K562 (cell line): ENCODE measurements around the gene SEPTIN1. TPM values are rescaled to one million over a fixed set of nuclear protein-coding genes. Genes with fewer than 3 reads are reported as not detected.

Experiments
- BDP1 ChIP-seq: IDR thresholded peaks from 3 replicates; pipeline ENCODE4 v1.6.1; 2011; ENCODE audit not compliant: insufficient read length, insufficient read depth
- BRF1 ChIP-seq: IDR thresholded peaks from 3 replicates; pipeline ENCODE4 v1.6.1; 2011; ENCODE audit warnings: borderline replicate concordance, mild to moderate bottlenecking; ENCODE audit not compliant: insufficient read length; ENCODE audit errors: extremely low read depth
- CBX3 ChIP-seq, 2 experiments: IDR thresholded peaks; 1 replicate in 1 of 2; 2 replicates in 1 of 2; pipeline ENCODE4 v1.6.1; 2012; ENCODE audit warnings: inconsistent platforms in 2 of 2, low read length in 2 of 2, borderline replicate concordance in 1 of 2, control low read depth in 1 of 2
- EGR1 ChIP-seq: fragments of 450-650 bp; conservative IDR thresholded peaks from 2 replicates; pipeline ENCODE4 v1.6.1; 2017; ENCODE audit warnings: mild to moderate bottlenecking
- EHMT2 ChIP-seq: fragments of 450-650 bp; IDR thresholded peaks from 2 replicates; pipeline ENCODE4 v1.6.1; 2018; ENCODE audit warnings: antibody characterized with exemption
- EWSR1 ChIP-seq: fragments of 450-650 bp; IDR thresholded peaks from 2 replicates; pipeline ENCODE4 v1.6.1; 2018; ENCODE audit warnings: borderline replicate concordance, mild to moderate bottlenecking, low read depth, moderate library complexity; ENCODE audit not compliant: partially characterized antibody
- IFI16 ChIP-seq: fragments of 250-450 bp; sonication (Bioruptor Pico); IDR thresholded peaks from 2 replicates; pipeline ENCODE4 v2.1.2; 2022; ENCODE audit warnings: mild to moderate bottlenecking, inconsistent platforms
- ILK ChIP-seq: fragments of 450-650 bp; IDR thresholded peaks from 2 replicates; pipeline ENCODE4 v1.6.1; 2016; ENCODE audit warnings: missing genetic modification characterization, low read depth, mild to moderate bottlenecking, missing compliant biosample characterization, moderate library complexity, borderline replicate concordance
- MTA2 ChIP-seq: fragments of 450-650 bp; IDR thresholded peaks from 2 replicates; pipeline ENCODE4 v1.6.1; 2016; ENCODE audit warnings: low read depth
- NCOA1 ChIP-seq: fragments of 450-650 bp; IDR thresholded peaks from 2 replicates; pipeline ENCODE4 v1.6.1; 2016; ENCODE audit warnings: low read depth
- NR2F6 ChIP-seq: fragments of 450-650 bp; formaldehyde crosslinking; IDR thresholded peaks from 2 replicates; pipeline ENCODE4 v1.4.0; 2020; ENCODE audit warnings: mild to moderate bottlenecking
- PCBP2 ChIP-seq: fragments of 200-400 bp; formaldehyde crosslinking; IDR thresholded peaks from 2 replicates; pipeline ENCODE4 v1.6.1; 2018; ENCODE audit warnings: low read length, low read depth, mild to moderate bottlenecking, moderate library complexity; ENCODE audit not compliant: poor library complexity, severe bottlenecking
- POLR2H ChIP-seq: IDR thresholded peaks from 2 replicates; pipeline ENCODE4 v1.6.1; 2016; ENCODE audit warnings: missing genetic modification characterization, low read depth, mild to moderate bottlenecking, control low read depth, missing compliant biosample characterization, moderate library complexity
- RBM17 ChIP-seq: fragments of 200-400 bp; formaldehyde crosslinking; IDR thresholded peaks from 2 replicates; pipeline ENCODE4 v1.6.1; 2017; ENCODE audit warnings: low read depth, mild to moderate bottlenecking, low read length, borderline replicate concordance
- RBM39 ChIP-seq: fragments of 200-400 bp; formaldehyde crosslinking; optimal IDR thresholded peaks from 2 replicates; pipeline ENCODE3; 2018; ENCODE audit warnings: low read depth, low read length
- SRSF9 ChIP-seq: fragments of 200-400 bp; formaldehyde crosslinking; IDR thresholded peaks from 2 replicates; pipeline ENCODE4 v1.6.1; 2017; ENCODE audit warnings: low read depth, low read length, borderline replicate concordance
- ZNF311 ChIP-seq: fragments of 250-450 bp; sonication (Bioruptor Pico); IDR thresholded peaks from 2 replicates; pipeline ENCODE4 v1.4.0; 2020; ENCODE audit warnings: mild to moderate bottlenecking, moderate library complexity
- ZNF57 ChIP-seq: fragments of 450-650 bp; formaldehyde crosslinking; IDR thresholded peaks from 2 replicates; pipeline ENCODE4 v1.4.0; 2020; ENCODE audit warnings: mild to moderate bottlenecking, moderate library complexity
- ZSCAN32 ChIP-seq: fragments of 450-650 bp; formaldehyde crosslinking; IDR thresholded peaks from 2 replicates; pipeline ENCODE4 v1.4.0; 2020; ENCODE audit warnings: mild to moderate bottlenecking, moderate library complexity
- polyA plus RNA-seq, 8 experiments: library from polyadenylated mRNA; depleted of rRNA in 4 of 8; stranded (reverse) in 5 of 8; unstranded in 3 of 8; fragments of >200 nt; fragmentation: Nextera tagmentation in 2 of 8; fragmentation: Illumina TruSeq in 1 of 8; extraction: Ambion mirVana in 2 of 8; extraction: Trizol in 1 of 8; gene quantifications; 2 replicates each; pipeline versions ENCODE4 v1.2.1 to v1.2.3, GENCODE V29; 2011 to 2014; ENCODE audit warnings: inconsistent platforms in 1 of 8, missing spikeins in 1 of 8
- total RNA-seq, 7 experiments: library from RNA; depleted of rRNA in 6 of 7; stranded (reverse); fragments of >200 nt in 6 of 7; fragmentation: Illumina TruSeq in 2 of 7; extraction: Trizol in 2 of 7; gene quantifications; 2 replicates each; pipeline versions ENCODE4 v1.2.1 to v1.2.3, GENCODE V29; 2011 to 2021; ENCODE audit warnings: low replicate concordance in 1 of 7
- TF ChIP-seq, protein P1 (sequence below): conservative IDR thresholded peaks from 2 replicates; pipeline ENCODE4 v1.6.1; 2011; ENCODE audit warnings: low read depth, mild to moderate bottlenecking, low read length; ENCODE audit not compliant: control insufficient read depth
- TF ChIP-seq, protein P2 (sequence below): fragments of 450-650 bp; IDR thresholded peaks from 2 replicates; pipeline ENCODE4 v1.6.1; 2016; ENCODE audit warnings: low read depth

The SEPTIN1 gene
- total and polyA plus RNA-seq, 9 of the 15 experiments (the other 6 are each of a cell fraction or from before 2014, with no cell fraction given) = 0.23 to 5.6 (median 1.7) TPM; not detected in 1

DNA sequence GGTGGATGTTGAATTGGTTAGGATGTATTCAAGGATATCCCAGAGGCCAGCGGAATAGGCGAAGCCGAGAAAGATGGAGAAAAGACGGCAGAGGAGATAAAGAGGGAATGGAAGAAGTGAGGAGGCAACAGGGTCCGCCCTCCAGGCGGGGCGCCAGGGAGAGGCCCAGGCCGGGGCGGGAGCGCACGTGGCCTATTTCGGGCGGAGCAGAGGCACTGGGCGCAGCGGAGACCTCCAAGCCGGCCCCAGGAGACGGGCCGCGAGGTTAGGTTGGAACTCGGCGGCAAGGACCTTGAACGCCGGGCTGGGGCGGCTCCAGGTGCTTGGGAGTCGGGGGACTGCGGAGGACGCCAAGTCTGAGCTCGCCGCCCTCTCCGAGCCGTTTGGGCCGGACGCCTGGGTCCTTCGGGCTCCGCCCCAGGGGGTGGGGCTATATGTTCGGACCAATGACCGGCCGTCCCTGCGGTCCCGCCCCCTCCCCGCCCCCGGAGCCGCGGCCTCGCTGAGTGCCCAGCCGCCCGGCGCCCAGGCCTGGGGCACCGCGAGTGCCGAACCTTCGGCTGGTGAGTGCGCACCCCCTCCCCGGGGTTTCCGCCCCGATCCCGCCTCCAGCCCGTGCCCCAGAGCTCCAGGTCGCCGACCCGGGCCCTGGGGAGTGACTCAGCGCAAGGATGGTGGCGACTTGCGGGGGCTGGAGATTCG is 24.9 kb upstream of the SEPTIN1 start, which contains the start of gene ZNF771 (continued):
- TF ChIP-seq SRSF9 = no peak
- no peak for TF ChIP-seq ZSCAN32 (CRISPR knock-in tag)
- no peak for TF ChIP-seq PCBP2
- TF ChIP-seq CBX3 (IDR thresholded peaks at IDR 0.05; ENCODE audit: borderline replicate concordance in 1 of 2, low read length in 2 of 2) = no peak
- no peak for TF ChIP-seq RBM39
- no peak for TF ChIP-seq EHMT2
- TF ChIP-seq, protein P1, sequence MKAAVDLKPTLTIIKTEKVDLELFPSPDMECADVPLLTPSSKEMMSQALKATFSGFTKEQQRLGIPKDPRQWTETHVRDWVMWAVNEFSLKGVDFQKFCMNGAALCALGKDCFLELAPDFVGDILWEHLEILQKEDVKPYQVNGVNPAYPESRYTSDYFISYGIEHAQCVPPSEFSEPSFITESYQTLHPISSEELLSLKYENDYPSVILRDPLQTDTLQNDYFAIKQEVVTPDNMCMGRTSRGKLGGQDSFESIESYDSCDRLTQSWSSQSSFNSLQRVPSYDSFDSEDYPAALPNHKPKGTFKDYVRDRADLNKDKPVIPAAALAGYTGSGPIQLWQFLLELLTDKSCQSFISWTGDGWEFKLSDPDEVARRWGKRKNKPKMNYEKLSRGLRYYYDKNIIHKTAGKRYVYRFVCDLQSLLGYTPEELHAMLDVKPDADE = peak; percentile 73
- TF ChIP-seq ILK (tag) = no peak
- TF ChIP-seq, protein P2, sequence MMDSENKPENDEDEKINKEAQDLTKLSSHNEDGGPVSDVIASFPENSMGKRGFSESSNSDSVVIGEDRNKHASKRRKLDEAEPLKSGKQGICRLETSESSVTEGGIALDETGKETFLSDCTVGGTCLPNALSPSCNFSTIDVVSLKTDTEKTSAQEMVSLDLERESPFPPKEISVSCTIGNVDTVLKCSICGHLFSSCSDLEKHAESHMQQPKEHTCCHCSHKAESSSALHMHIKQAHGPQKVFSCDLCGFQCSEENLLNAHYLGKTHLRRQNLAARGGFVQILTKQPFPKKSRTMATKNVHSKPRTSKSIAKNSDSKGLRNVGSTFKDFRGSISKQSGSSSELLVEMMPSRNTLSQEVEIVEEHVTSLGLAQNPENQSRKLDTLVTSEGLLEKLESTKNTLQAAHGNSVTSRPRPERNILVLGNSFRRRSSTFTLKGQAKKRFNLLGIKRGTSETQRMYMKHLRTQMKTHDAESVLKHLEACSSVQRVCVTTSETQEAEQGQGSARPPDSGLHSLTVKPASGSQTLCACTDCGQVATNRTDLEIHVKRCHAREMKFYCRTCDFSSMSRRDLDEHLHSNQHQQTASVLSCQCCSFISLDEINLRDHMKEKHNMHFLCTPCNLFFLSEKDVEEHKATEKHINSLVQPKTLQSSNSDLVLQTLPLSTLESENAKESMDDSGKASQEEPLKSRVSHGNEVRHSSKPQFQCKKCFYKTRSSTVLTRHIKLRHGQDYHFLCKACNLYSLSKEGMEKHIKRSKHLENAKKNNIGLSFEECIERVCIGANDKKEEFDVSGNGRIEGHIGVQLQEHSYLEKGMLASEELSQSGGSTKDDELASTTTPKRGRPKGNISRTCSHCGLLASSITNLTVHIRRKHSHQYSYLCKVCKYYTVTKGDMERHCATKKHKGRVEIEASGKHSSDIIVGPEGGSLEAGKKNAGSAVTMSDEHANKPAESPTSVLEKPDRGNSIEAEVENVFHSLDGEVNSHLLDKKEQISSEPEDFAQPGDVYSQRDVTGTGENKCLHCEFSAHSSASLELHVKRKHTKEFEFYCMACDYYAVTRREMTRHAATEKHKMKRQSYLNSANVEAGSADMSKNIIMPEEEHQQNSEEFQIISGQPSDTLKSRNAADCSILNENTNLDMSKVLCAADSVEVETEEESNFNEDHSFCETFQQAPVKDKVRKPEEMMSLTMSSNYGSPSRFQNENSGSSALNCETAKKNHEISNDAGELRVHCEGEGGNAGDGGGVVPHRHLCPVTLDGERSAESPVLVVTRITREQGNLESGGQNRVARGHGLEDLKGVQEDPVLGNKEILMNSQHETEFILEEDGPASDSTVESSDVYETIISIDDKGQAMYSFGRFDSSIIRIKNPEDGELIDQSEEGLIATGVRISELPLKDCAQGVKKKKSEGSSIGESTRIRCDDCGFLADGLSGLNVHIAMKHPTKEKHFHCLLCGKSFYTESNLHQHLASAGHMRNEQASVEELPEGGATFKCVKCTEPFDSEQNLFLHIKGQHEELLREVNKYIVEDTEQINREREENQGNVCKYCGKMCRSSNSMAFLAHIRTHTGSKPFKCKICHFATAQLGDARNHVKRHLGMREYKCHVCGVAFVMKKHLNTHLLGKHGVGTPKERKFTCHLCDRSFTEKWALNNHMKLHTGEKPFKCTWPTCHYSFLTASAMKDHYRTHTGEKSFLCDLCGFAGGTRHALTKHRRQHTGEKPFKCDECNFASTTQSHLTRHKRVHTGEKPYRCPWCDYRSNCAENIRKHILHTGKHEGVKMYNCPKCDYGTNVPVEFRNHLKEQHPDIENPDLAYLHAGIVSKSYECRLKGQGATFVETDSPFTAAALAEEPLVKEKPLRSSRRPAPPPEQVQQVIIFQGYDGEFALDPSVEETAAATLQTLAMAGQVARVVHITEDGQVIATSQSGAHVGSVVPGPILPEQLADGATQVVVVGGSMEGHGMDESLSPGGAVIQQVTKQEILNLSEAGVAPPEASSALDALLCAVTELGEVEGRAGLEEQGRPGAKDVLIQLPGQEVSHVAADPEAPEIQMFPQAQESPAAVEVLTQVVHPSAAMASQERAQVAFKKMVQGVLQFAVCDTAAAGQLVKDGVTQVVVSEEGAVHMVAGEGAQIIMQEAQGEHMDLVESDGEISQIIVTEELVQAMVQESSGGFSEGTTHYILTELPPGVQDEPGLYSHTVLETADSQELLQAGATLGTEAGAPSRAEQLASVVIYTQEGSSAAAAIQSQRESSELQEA = no peak
- no peak for TF ChIP-seq EWSR1
- TF ChIP-seq POLR2H = no peak
- no peak for TF ChIP-seq RBM17
- TF ChIP-seq NCOA1 = peak; percentile 24; the same call in 1 of the 2 replicates
- TF ChIP-seq MTA2 = no peak
- peak; percentile 88 for TF ChIP-seq EGR1
- no peak for TF ChIP-seq ZNF57 (CRISPR knock-in tag)
- TF ChIP-seq ZNF311 (CRISPR knock-in tag) = no peak
- no peak for TF ChIP-seq BRF1
- no peak for TF ChIP-seq BDP1
- no peak for TF ChIP-seq NR2F6 (CRISPR knock-in tag)
- TF ChIP-seq IFI16 (CRISPR knock-in tag) = no peak
